ENCODE results near the gene CR1L. TPM values are rescaled to one million over a fixed set of nuclear protein-coding genes. Genes with fewer than 3 reads are reported as not detected.
"Not testable (repeated sequence)": the region's sequence is repeated elsewhere in the genome, so short reads cannot be mapped to it uniquely, and the experiment has no call there.

The CR1L gene
- total RNA-seq, 1 experiment from 2014 or later, result not detected

GRCh38 chr1:207620543-207620893 lies 24.4 kb upstream of the CR1L start:
- intact Hi-C loops (cut with micrococcal nuclease; ENCODE audit: unreplicated experiment) (no loop called here), in situ Hi-C loops (cut with HindIII; ENCODE audit: low pct_unique_long_range_greater_than_20kb, low sequenced_read_pairs) (no loop called here)
- no peak for ATAC-seq
- no peak for DNase-seq (ENCODE audit: low read depth, low spot score)
- POLR2A ChIA-PET, result no interaction called here
- H3K4me3 ChIP-seq (ENCODE audit: low read depth in 2 of 2, low read length in 2 of 2), result no peak overlapping the region
- H3K9me3 ChIP-seq (ENCODE audit: control insufficient read depth, insufficient read depth, low read depth, low read length), result no peaks in the 10 kb centered on the region
- no peaks in the 10 kb centered on the region for H3K4me1 ChIP-seq (ENCODE audit: control insufficient read depth, insufficient read depth, low read length)
- H3K27me3 ChIP-seq (ENCODE audit: control insufficient read depth, insufficient read depth, low read length), result no peaks in the 10 kb centered on the region
- CTCF ChIA-PET, result interaction anchor here (0.5 to 1.6 kb wide), 6 partner anchors 9 to 177 kb away, joined by 3 to 12 read pairs (median 4); no protein-coding TSS in a partner anchor
- TF ChIP-seq CTCF (IDR thresholded peaks at IDR 0.05) (peak; percentile 43), POLR2AphosphoS5 (IDR thresholded peaks at IDR 0.05; ENCODE audit: low read depth, low read length) (no peak), TCF7L2 (IDR thresholded peaks at IDR 0.05; ENCODE audit: low read depth, low read length) (no peak)
- H3K36me3 ChIP-seq (ENCODE audit: control insufficient read depth, insufficient read depth, low read length), result no peaks in the 10 kb centered on the region
- no TSS peak for BruUV-seq (replicated peaks)
- no peak overlapping the region for H3K27ac ChIP-seq (ENCODE audit: low read length)

GRCh38 chr1:207625504-207626071 lies 19.3 kb upstream of the CR1L start:
- H3K27me3 ChIP-seq (ENCODE audit: control insufficient read depth, insufficient read depth, low read length); ATAC-seq; BruUV-seq (replicated peaks); H3K4me3 ChIP-seq (ENCODE audit: low read depth in 2 of 2, low read length in 2 of 2); H3K4me1 ChIP-seq (ENCODE audit: control insufficient read depth, insufficient read depth, low read length); in situ Hi-C loops (cut with HindIII; ENCODE audit: low pct_unique_long_range_greater_than_20kb, low sequenced_read_pairs); H3K27ac ChIP-seq (ENCODE audit: low read length); intact Hi-C loops (cut with micrococcal nuclease; ENCODE audit: unreplicated experiment); H3K36me3 ChIP-seq (ENCODE audit: control insufficient read depth, insufficient read depth, low read length); POLR2A ChIA-PET; CTCF ChIA-PET; H3K9me3 ChIP-seq (ENCODE audit: control insufficient read depth, insufficient read depth, low read depth, low read length); DNase-seq (ENCODE audit: low read depth, low spot score): not testable (repeated sequence)

GRCh38 chr1:207626972-207627337 lies 18.0 kb upstream of the CR1L start:
- H3K36me3 ChIP-seq (ENCODE audit: control insufficient read depth, insufficient read depth, low read length), result no peaks in the 10 kb centered on the region
- DNase-seq (ENCODE audit: low read depth, low spot score), result no peak
- no TSS peak for BruUV-seq (replicated peaks)
- no peak overlapping the region for H3K4me3 ChIP-seq (ENCODE audit: low read depth in 2 of 2, low read length in 2 of 2)
- ATAC-seq, result no peak
- ChIA-PET CTCF (no interaction called here), POLR2A (no interaction called here)
- no peaks in the 10 kb centered on the region for H3K9me3 ChIP-seq (ENCODE audit: control insufficient read depth, insufficient read depth, low read depth, low read length)
- H3K27ac ChIP-seq (ENCODE audit: low read length), result no peak overlapping the region
- in situ Hi-C loops (cut with HindIII; ENCODE audit: low pct_unique_long_range_greater_than_20kb, low sequenced_read_pairs), result no loop called here
- intact Hi-C loops (cut with micrococcal nuclease; ENCODE audit: unreplicated experiment), result no loop called here
- H3K27me3 ChIP-seq (ENCODE audit: control insufficient read depth, insufficient read depth, low read length), result no peaks in the 10 kb centered on the region; the same call in 1 of the 2 replicates
- no peaks in the 10 kb centered on the region for H3K4me1 ChIP-seq (ENCODE audit: control insufficient read depth, insufficient read depth, low read length)
- no peak for TF ChIP-seq REST (IDR thresholded peaks at IDR 0.05; ENCODE audit: insufficient read depth in 1 of 2, low read depth in 2 of 2, low read length in 1 of 2)
- TF ChIP-seq TCF7L2 (IDR thresholded peaks at IDR 0.05; ENCODE audit: low read depth, low read length), result no peak
- TF ChIP-seq CTCF (IDR thresholded peaks at IDR 0.05), result no peak
- TF ChIP-seq POLR2AphosphoS5 (IDR thresholded peaks at IDR 0.05; ENCODE audit: low read depth, low read length), result no peak
- no peak for TF ChIP-seq SIN3A (IDR thresholded peaks at IDR 0.05; ENCODE audit: borderline replicate concordance, insufficient read depth, low read depth, low read length)
